GM23338 (cell line): ENCODE measurements around the gene SHISA4. TPM values are rescaled to one million over a fixed set of nuclear protein-coding genes. Genes with fewer than 3 reads are reported as not detected.

Experiments used
- ATAC-seq: fragments of 200-7000 bp; cut with Tn5 transposase; 3 replicates; pipeline ENCODE4 v1.9.1; 2020
- DNase-seq: peaks from one replicate; pipeline ENCODE4 v3.0.0-alpha.2; 2015; ENCODE audit warnings: low spot score
- H2AFZ ChIP-seq: fragments of 200-600 bp; sonication (generic); 2 replicates; pipeline ENCODE4 v1.8.0; 2016; ENCODE audit warnings: antibody characterized with exemption, mild to moderate bottlenecking, moderate library complexity
- H3F3A ChIP-seq: fragments of 200-600 bp; sonication (generic); replicated peaks from 2 replicates; pipeline ENCODE4 v1.8.0; 2017; ENCODE audit warnings: antibody characterized with exemption, mixed run types, low read depth
- H3K27ac ChIP-seq: fragments of 200-600 bp; sonication (generic); 2 replicates; pipeline ENCODE4 v1.6.1; 2016; ENCODE audit warnings: low read depth
- H3K27me3 ChIP-seq: fragments of 200-600 bp; sonication (generic); 2 replicates; pipeline ENCODE4 v1.8.0; 2016; ENCODE audit warnings: mild to moderate bottlenecking, mixed run types, moderate library complexity; ENCODE audit not compliant: insufficient read depth
- H3K36me3 ChIP-seq: fragments of 200-600 bp; sonication (generic); 2 replicates; pipeline ENCODE4 v1.8.0; 2016; ENCODE audit warnings: mild to moderate bottlenecking; ENCODE audit not compliant: insufficient read depth
- H3K4me1 ChIP-seq: fragments of 200-600 bp; sonication (generic); 2 replicates; pipeline ENCODE4 v1.8.0; 2016; ENCODE audit warnings: mild to moderate bottlenecking, moderate library complexity; ENCODE audit not compliant: insufficient read depth
- H3K4me2 ChIP-seq: fragments of 200-600 bp; sonication (generic); 2 replicates; pipeline ENCODE4 v1.7.1; 2017; ENCODE audit warnings: mixed run types
- H3K4me3 ChIP-seq: fragments of 200-600 bp; sonication (generic); 2 replicates; pipeline ENCODE4 v1.6.1; 2016; ENCODE audit warnings: mixed run types
- H3K79me2 ChIP-seq: fragments of 200-600 bp; sonication (generic); replicated peaks from 2 replicates; pipeline ENCODE4 v1.8.0; 2017; ENCODE audit warnings: mild to moderate bottlenecking; ENCODE audit not compliant: insufficient read depth
- H3K9me2 ChIP-seq: fragments of 200-600 bp; sonication (generic); 2 replicates; pipeline ENCODE4 v1.8.0; 2017; ENCODE audit not compliant: insufficient read depth
- H4K20me1 ChIP-seq: fragments of 200-600 bp; sonication (generic); replicated peaks from 2 replicates; pipeline ENCODE4 v1.8.0; 2017; ENCODE audit warnings: mild to moderate bottlenecking; ENCODE audit not compliant: insufficient read depth
- H3K27ac Mint-ChIP-seq: 2 replicates; pipeline ENCODE4 v1.8.0; 2020; ENCODE audit warnings: inconsistent platforms, mild to moderate bottlenecking, moderate library complexity, mixed read lengths
- H3K27me3 Mint-ChIP-seq: 3 replicates; pipeline ENCODE4 v1.8.0; 2022; ENCODE audit warnings: low read depth, mild to moderate bottlenecking, moderate library complexity, mixed read lengths, inconsistent platforms; ENCODE audit not compliant: insufficient read depth, poor library complexity
- H3K36me3 Mint-ChIP-seq: 3 replicates; pipeline ENCODE4 v1.8.0; 2021; ENCODE audit warnings: low read depth, mild to moderate bottlenecking, inconsistent platforms, moderate library complexity, mixed read lengths
- H3K4me1 Mint-ChIP-seq: 3 replicates; pipeline ENCODE4 v1.8.0; 2020; ENCODE audit warnings: mild to moderate bottlenecking, inconsistent platforms, mixed read lengths
- H3K4me3 Mint-ChIP-seq: 3 replicates; pipeline ENCODE4 v1.8.0; 2021; ENCODE audit warnings: moderate library complexity, mild to moderate bottlenecking, inconsistent platforms, mixed read lengths
- H3K9me3 Mint-ChIP-seq: 3 replicates; pipeline ENCODE4 v1.8.0; 2020; ENCODE audit warnings: moderate library complexity, mild to moderate bottlenecking, inconsistent platforms, mixed read lengths
- CREB1 ChIP-seq: fragments of 250-450 bp; sonication (Bioruptor Pico); IDR thresholded peaks from 2 replicates; pipeline ENCODE4 v1.5.0; 2020; ENCODE audit warnings: low read depth, mild to moderate bottlenecking, moderate library complexity
- ZNF331 ChIP-seq: fragments of 250-450 bp; sonication (Bioruptor Pico); IDR thresholded peaks from 2 replicates; pipeline ENCODE4 v1.5.0; 2020; ENCODE audit warnings: low read depth, mild to moderate bottlenecking, moderate library complexity
- polyA plus RNA-seq: library from polyadenylated mRNA; unstranded; fragments of >200 nt; fragmentation: Nextera tagmentation; extraction: Ambion mirVana; gene quantifications from 2 replicates; pipeline ENCODE4 v1.2.1, GENCODE V29; 2016
- total RNA-seq: library from RNA; depleted of rRNA; stranded (reverse); fragments of >200 nt; shearing (Covaris generic); gene quantifications from 2 replicates; pipeline ENCODE4 v1.2.3, GENCODE V29; 2014
- TF ChIP-seq, protein P1 (sequence below), 2 experiments: fragments of 200-600 bp in 1 of 2; sonication (generic) in 1 of 2; conservative IDR thresholded peaks; 2 replicates each; pipeline versions ENCODE4 v1.5.1 to v1.6.1; 2016 to 2017; ENCODE audit warnings: antibody characterized with exemption in 2 of 2, low read depth in 2 of 2, mild to moderate bottlenecking in 2 of 2, moderate library complexity in 1 of 2
- TF ChIP-seq, protein P2 (sequence below): IDR thresholded peaks from 2 replicates; pipeline ENCODE4 v1.6.1; 2016; ENCODE audit warnings: antibody characterized with exemption
- TF ChIP-seq, protein P3 (sequence below): fragments of 250-450 bp; sonication (Bioruptor Pico); IDR thresholded peaks from 2 replicates; pipeline ENCODE4 v1.5.0; 2020; ENCODE audit warnings: mild to moderate bottlenecking, moderate library complexity

The SHISA4 gene
- total and polyA plus RNA-seq, 2 experiments from 2014 or later: 8.0 to 9.2 TPM

DNA sequence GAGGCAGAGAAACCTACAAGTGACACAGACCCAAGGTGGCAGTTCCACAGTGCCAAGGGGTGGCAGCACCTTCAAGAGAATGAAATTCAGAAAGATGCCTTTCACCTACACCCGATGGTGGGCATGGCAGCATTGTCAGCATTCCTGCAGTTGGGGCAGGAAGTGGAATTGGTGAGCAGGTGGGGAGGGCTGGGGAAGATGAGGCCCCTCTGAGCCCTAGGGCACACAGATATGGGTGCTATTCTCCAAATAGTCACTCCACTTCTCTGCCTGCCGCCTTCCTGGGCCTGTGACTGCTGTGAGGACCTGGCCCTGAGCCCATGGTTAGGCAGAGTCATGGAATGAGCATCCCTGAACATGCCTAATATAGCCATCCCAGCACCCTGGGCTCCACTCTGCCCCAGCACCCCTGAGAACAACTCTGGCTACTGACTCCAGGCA is 8.3 kb downstream of the SHISA4 start:
- no peak for ATAC-seq
- H2AFZ ChIP-seq: no peak overlapping the region
- no peaks in the 10 kb centered on the region for H3K9me3 Mint-ChIP-seq

DNA sequence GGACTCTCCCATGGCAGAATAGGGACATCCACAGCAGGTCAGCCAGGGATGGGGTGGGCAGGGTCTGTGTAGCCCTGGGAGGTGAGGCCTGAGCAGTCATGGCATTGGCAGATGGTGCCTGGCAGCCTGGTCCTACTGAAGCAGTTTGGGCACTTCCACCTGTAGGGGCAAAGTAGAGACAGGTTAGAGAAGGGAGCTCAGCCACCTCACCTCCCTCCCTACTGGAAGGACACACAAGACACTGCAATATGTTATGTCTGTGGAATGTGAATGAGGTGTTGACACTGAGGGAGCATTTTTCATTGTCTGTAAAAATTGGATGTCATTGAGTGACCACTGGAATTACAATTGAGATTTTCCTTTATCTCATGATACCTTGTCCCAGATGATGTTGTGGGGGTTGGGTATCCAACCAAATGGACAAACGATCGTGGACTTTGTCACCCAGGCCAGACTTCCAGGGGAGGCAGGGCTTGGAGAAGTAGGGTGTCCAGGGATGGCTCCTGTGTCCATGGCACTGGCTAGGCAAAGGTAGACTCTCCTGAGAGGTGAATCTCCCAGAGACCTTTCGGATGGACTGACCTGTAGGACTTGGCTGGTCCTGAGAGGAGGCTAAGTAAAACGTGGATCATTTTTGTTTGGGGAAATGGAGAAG is 9.7 kb downstream of the SHISA4 start:
- no peaks in the 10 kb centered on the region for H3K9me3 Mint-ChIP-seq
- peaks cover 15% of the 10 kb centered on the region for H3K27me3 Mint-ChIP-seq
- Histone ChIP-seq H3F3A (no peaks in the 10 kb centered on the region), H3K27me3 (no peaks in the 10 kb centered on the region), H4K20me1 (no peaks in the 10 kb centered on the region), H3K4me1 (peaks cover 16% of the 10 kb centered on the region), H3K36me3 (no peaks in the 10 kb centered on the region), H3K4me2 (no peak overlapping the region), H3K27ac (no peak overlapping the region), H2AFZ (no peak overlapping the region), H3K9me2 (0 out of 2 replicates have a peak, but pooled peaks cover 7% of the 10 kb centered on the region), H3K79me2 (no peaks in the 10 kb centered on the region), H3K4me3 (no peak overlapping the region)
- H3K36me3 Mint-ChIP-seq: no peaks in the 10 kb centered on the region; the same call in 2 of the 3 replicates
- ATAC-seq (no peak), DNase-seq (no peak)
- peaks cover 33% of the 10 kb centered on the region for H3K4me1 Mint-ChIP-seq
- no peak overlapping the region for H3K4me3 Mint-ChIP-seq
- H3K27ac Mint-ChIP-seq: no peak overlapping the region
- TF ChIP-seq, protein P1, sequence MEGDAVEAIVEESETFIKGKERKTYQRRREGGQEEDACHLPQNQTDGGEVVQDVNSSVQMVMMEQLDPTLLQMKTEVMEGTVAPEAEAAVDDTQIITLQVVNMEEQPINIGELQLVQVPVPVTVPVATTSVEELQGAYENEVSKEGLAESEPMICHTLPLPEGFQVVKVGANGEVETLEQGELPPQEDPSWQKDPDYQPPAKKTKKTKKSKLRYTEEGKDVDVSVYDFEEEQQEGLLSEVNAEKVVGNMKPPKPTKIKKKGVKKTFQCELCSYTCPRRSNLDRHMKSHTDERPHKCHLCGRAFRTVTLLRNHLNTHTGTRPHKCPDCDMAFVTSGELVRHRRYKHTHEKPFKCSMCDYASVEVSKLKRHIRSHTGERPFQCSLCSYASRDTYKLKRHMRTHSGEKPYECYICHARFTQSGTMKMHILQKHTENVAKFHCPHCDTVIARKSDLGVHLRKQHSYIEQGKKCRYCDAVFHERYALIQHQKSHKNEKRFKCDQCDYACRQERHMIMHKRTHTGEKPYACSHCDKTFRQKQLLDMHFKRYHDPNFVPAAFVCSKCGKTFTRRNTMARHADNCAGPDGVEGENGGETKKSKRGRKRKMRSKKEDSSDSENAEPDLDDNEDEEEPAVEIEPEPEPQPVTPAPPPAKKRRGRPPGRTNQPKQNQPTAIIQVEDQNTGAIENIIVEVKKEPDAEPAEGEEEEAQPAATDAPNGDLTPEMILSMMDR (conservative IDR thresholded peaks at IDR 0.05; ENCODE audit: low read depth in 2 of 2): no peak
- no peak for TF ChIP-seq ZNF331
- TF ChIP-seq, protein P2, sequence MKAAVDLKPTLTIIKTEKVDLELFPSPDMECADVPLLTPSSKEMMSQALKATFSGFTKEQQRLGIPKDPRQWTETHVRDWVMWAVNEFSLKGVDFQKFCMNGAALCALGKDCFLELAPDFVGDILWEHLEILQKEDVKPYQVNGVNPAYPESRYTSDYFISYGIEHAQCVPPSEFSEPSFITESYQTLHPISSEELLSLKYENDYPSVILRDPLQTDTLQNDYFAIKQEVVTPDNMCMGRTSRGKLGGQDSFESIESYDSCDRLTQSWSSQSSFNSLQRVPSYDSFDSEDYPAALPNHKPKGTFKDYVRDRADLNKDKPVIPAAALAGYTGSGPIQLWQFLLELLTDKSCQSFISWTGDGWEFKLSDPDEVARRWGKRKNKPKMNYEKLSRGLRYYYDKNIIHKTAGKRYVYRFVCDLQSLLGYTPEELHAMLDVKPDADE: no peak
- no peak for TF ChIP-seq CREB1
- TF ChIP-seq, protein P3, sequence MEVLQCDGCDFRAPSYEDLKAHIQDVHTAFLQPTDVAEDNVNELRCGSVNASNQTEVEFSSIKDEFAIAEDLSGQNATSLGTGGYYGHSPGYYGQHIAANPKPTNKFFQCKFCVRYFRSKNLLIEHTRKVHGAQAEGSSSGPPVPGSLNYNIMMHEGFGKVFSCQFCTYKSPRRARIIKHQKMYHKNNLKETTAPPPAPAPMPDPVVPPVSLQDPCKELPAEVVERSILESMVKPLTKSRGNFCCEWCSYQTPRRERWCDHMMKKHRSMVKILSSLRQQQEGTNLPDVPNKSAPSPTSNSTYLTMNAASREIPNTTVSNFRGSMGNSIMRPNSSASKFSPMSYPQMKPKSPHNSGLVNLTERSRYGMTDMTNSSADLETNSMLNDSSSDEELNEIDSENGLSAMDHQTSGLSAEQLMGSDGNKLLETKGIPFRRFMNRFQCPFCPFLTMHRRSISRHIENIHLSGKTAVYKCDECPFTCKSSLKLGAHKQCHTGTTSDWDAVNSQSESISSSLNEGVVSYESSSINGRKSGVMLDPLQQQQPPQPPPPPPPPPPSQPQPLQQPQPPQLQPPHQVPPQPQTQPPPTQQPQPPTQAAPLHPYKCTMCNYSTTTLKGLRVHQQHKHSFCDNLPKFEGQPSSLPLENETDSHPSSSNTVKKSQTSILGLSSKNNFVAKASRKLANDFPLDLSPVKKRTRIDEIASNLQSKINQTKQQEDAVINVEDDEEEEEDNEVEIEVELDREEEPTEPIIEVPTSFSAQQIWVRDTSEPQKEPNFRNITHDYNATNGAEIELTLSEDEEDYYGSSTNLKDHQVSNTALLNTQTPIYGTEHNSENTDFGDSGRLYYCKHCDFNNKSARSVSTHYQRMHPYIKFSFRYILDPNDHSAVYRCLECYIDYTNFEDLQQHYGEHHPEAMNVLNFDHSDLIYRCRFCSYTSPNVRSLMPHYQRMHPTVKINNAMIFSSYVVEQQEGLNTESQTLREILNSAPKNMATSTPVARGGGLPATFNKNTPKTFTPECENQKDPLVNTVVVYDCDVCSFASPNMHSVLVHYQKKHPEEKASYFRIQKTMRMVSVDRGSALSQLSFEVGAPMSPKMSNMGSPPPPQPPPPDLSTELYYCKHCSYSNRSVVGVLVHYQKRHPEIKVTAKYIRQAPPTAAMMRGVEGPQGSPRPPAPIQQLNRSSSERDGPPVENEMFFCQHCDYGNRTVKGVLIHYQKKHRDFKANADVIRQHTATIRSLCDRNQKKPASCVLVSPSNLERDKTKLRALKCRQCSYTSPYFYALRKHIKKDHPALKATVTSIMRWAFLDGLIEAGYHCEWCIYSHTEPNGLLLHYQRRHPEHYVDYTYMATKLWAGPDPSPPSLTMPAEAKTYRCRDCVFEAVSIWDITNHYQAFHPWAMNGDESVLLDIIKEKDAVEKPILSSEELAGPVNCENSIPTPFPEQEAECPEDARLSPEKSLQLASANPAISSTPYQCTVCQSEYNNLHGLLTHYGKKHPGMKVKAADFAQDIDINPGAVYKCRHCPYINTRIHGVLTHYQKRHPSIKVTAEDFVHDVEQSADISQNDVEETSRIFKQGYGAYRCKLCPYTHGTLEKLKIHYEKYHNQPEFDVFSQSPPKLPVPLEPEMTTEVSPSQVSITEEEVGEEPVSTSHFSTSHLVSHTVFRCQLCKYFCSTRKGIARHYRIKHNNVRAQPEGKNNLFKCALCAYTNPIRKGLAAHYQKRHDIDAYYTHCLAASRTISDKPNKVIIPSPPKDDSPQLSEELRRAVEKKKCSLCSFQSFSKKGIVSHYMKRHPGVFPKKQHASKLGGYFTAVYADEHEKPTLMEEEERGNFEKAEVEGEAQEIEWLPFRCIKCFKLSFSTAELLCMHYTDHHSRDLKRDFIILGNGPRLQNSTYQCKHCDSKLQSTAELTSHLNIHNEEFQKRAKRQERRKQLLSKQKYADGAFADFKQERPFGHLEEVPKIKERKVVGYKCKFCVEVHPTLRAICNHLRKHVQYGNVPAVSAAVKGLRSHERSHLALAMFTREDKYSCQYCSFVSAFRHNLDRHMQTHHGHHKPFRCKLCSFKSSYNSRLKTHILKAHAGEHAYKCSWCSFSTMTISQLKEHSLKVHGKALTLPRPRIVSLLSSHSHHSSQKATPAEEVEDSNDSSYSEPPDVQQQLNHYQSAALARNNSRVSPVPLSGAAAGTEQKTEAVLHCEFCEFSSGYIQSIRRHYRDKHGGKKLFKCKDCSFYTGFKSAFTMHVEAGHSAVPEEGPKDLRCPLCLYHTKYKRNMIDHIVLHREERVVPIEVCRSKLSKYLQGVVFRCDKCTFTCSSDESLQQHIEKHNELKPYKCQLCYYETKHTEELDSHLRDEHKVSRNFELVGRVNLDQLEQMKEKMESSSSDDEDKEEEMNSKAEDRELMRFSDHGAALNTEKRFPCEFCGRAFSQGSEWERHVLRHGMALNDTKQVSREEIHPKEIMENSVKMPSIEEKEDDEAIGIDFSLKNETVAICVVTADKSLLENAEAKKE (CRISPR knock-in tag): no peak

More for the DNA sequence above, 8.3 kb downstream of the SHISA4 start:
- Histone ChIP-seq H3K27me3 (no peaks in the 10 kb centered on the region), H3K4me1 (peaks cover 16% of the 10 kb centered on the region), H3K79me2 (no peaks in the 10 kb centered on the region), H3K4me2 (no peak overlapping the region), H3K27ac (no peak overlapping the region), H3F3A (no peaks in the 10 kb centered on the region), H4K20me1 (no peaks in the 10 kb centered on the region), H3K36me3 (no peaks in the 10 kb centered on the region), H3K4me3 (no peak overlapping the region), H3K9me2 (0 out of 2 replicates have a peak, but pooled peaks cover 7% of the 10 kb centered on the region)
- no peaks in the 10 kb centered on the region; the same call in 2 of the 3 replicates for H3K36me3 Mint-ChIP-seq
- H3K27me3 Mint-ChIP-seq: peaks cover 15% of the 10 kb centered on the region
- TF ChIP-seq CREB1: no peak
- TF ChIP-seq, protein P1 (conservative IDR thresholded peaks at IDR 0.05; ENCODE audit: low read depth in 2 of 2): peak in 1 of 2 experiments; percentile 52; a peak in 2 of 4 replicates
- no peak overlapping the region for H3K27ac Mint-ChIP-seq
- peaks cover 36% of the 10 kb centered on the region for H3K4me1 Mint-ChIP-seq
- no peak overlapping the region for H3K4me3 Mint-ChIP-seq
- no peak for DNase-seq
